Epidermal melanocyte (primary cell): ENCODE measurements around the gene RAPGEF6.
A peak's percentile ranks its signal among the peaks of the same experiment; 100 is the strongest.
"Not testable (repeated sequence)": the region's sequence is repeated elsewhere in the genome, so short reads cannot be mapped to it uniquely, and the experiment has no call there.

Source experiments
- DNase-seq: peaks from one replicate; pipeline ENCODE4 v3.0.0; 2011; ENCODE audit warnings: low spot score; ENCODE audit not compliant: insufficient read length

Gene RAPGEF6

DNA sequence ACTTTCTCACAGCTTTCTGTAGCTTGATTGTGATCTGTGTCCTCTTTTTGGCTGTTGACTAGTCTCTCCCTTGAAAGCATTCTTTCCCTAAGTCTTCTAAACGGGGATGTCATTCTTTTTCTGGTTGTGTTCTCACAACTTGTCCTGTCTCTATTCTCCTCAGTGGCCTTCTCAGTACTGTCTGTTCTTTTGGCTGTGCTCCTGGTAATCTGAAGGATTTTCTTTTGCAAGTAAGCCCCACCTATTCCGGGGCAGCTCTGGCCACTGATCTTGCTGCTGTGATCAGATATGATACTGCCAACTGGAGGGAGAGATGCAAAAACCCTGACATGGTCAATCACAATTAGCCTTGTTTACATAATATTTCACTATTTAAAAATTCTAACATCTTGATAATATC lies 198.9 kb downstream of the RAPGEF6 start:
- no peak for DNase-seq

GRCh38 chr5:131433109-131433508 lies 201.9 kb downstream of the RAPGEF6 start:
- no peak for DNase-seq

GRCh38 chr5:131431794-131432193 lies 203.2 kb downstream of the RAPGEF6 start:
- DNase-seq = no peak

GRCh38 chr5:131430794-131431193 lies 204.2 kb downstream of the RAPGEF6 start:
- DNase-seq = no peak

- DNase-seq = no peak
These were observed 209.0 kb downstream of the RAPGEF6 start for GRCh38 chr5:131426011-131426410.

DNA sequence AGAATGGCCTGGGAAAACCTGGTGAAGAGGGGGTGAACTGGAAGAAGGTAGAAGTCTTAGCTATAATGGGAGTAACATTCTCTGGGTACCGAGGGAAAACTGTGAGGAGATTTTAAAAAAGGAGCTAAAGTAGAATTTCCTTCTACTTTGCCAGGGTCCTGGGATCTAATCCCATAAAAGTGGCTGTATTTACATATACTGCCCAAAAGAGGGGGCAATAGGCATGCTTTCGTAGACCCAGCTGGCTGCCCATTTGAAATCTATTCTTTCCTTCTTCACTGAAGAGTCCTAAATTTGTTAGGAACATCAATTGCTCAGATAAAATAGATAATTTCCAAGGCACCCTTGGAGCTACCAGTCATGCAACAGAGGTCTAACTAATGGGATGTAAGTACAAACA lies 212.0 kb downstream of the RAPGEF6 start:
- no peak for DNase-seq

GRCh38 chr5:131419877-131420276 lies 215.2 kb downstream of the RAPGEF6 start:
- no peak for DNase-seq

- DNase-seq = no peak
These were observed 216.2 kb downstream of the RAPGEF6 start for GRCh38 chr5:131418846-131419245.

GRCh38 chr5:131417240-131417869 lies 217.7 kb downstream of the RAPGEF6 start:
- DNase-seq = peak; percentile 53

GRCh38 chr5:131416729-131417128 lies 218.3 kb downstream of the RAPGEF6 start:
- DNase-seq = no peak

DNA sequence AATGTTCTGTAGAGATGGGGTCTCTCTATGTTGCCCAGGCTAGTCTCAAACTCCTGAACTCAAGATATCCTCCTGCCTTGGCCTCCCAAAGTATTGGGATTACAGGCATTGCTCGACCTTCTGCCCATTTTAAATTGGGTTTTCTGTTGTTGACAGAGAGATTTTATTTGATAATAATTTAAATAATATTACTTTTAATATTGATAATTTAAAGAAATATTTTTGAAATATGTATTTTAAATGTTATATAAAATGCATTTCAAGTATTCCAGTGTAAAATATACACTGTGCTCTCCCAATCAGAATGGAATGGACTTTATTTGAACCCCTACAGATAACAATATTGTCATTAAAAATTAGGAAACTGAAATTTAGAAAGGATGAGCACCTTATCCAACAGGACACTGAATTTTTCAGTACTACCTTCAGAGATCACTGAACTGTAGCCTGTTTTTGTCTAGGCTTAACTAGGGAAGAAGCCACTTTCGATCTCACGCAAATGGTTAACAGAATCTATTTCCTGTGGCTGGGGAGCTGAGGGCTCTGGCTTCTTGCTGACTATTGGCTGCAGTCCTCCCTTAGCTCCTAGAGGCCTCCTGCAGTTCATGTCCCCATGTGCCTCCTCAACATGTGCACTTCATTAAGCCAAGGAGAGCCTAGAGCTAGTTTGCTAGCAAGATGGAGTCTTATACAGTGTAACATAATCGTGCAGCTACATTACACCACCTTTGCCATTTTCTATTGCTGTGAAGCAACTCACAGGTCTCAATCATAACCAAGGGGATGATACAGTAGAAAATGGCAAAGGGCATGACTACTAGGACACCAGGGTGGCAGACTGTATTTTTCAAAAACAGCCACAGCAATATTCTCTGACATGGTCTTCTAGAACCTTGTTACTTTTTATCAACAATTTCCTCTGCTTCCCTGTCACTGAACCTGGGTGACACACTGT lies 221.1 kb downstream of the RAPGEF6 start:
- DNase-seq = no peak

DNA sequence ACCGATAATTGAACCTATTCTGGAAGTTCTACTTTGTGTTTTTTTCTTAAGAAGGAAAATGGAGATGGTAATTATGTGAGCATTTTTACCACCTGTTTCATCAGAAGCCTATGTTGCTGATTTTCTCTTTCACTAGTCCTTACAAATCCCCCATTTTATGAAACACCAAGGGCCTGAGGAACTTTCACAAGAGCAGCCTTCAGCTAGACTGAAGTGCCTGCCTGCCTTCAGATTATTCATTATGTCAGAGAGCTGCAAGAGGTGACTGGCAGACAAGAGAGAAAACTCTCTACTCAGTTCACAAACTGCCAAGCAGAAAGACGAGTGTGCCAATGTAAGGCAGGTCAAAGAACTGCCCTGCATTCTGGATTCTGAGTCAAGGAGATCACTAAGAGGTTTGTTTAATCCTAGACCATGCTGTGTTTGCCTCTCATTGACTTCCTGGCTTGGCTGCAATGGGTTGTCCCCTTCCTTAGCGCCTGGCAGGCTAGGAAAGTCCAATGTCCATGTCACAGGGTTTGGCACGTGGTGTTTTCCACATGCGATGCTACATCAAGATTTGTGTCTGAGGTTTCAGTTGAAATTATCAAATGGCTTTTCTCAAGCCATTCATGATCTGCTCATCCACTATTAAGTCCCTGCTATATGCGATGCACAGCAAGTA lies 227.9 kb downstream of the RAPGEF6 start:
- DNase-seq = no peak

DNA sequence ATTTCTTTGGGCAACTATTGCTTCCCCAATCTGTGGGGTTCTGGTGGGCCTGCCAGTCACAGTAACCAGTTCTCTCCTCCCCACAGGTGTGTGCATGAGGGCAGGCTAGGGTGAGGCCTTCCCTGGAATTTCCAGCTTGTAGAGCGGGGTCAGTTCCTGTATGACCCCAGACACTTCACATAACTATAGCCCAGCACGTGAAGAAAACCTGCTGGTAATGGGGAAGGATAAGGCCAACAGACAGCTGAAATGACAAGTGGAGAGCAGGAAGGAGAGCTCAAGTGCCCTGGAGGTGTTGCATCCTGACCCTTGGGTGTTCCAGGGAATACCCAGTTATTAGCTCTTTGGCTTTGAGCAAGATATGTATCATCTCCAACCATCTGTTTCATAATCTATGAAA lies 229.0 kb downstream of the RAPGEF6 start:
- DNase-seq = no peak

- no peak for DNase-seq
These were observed 229.4 kb downstream of the RAPGEF6 start for GRCh38 chr5:131405674-131406073.

DNA sequence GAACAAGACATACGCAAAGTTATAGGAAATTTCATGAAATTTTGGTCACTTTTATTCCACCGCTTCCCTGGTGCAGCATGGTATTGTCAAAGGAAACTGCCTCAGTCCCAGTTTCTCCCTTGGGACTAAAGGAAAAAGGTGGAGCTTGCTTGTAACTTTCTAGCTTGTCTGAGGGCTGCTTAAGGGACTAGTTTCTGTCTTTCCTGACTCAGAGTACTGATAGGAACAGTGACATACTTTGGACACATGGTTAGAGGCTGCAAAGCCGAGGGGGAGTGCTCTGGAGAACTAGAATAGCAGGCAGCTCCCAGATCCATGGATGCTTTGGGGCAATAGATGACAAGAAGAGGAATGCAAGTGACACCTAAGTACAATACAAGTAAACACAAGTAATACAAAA lies 234.4 kb downstream of the RAPGEF6 start:
- no peak for DNase-seq

DNA sequence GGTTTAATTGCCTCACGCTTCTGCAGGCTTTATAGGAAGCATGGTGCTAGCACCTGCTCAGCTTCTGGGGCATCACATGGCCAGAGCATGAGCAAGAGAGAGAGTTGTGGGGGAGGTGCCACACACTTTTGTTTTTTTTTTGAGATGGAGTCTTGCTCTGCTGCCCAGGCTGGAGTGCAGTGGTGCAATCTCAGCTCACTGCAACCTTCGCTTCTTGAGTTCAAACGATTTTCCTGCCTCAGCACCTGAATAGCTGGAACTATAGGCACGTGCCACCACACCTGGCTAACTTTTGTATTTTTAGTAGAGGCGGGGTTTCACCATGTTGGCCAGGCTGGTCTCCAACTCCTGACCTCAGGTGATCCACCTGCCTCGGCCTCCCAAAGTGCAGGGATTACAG lies 236.0 kb downstream of the RAPGEF6 start:
- not testable (repeated sequence) for DNase-seq

DNA sequence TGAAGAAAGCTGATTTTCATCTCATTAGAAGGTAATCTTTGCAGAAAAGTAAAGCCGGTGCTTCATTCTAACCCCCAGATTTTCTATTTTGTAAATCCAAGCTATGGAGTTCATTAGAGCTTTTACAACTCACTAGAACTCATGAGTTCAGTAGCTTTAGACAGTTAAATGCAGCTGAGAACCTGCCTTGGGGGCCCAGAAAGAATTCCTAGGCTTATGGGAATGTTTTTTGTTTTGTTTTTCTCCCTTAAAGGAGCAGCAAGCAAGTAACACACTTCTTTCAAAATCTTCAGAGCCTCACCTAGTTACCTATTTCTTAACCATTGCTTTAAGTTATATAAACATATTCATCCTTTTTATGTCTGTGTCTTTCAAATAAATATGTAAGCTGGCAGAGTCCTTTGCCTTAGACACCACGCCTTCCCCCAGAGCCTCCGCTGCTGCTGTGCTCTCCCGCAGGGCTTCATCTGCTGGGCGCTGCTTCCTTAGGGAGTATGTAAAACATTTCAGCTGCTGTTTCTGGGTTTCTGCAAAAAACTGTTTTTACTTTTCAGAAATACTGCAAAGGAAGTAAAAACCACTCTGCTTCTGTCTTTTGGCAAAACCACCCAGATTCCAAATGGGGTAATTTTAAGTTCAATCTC lies 238.3 kb downstream of the RAPGEF6 start:
- DNase-seq = no peak

GRCh38 chr5:131396015-131396414 lies 239.0 kb downstream of the RAPGEF6 start:
- no peak for DNase-seq

DNA sequence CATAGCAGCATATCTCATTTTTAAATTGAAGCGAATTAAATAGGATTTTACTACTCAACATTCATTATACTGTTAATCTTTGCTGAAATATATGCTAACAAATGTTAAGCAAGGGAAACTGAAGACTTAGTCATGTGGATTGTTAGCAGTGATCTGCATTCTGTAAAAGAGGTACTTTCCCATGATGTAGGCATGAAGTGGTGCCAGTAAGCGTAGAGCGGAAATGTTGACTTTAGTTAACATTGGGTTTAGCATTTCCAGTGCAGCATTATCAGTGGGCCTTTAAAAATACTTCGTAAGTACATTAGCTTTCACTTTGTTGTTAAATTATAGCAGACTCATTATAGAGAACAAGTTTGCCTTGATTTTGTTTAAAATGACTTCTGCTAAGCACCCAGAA lies 240.9 kb downstream of the RAPGEF6 start:
- no peak for DNase-seq

- DNase-seq = no peak
These were observed 241.5 kb downstream of the RAPGEF6 start for GRCh38 chr5:131393498-131393968.

- DNase-seq = no peak
These were observed 242.4 kb downstream of the RAPGEF6 start for GRCh38 chr5:131392466-131393095.
